Smooth muscle cell (in vitro differentiated cells): ENCODE results near the gene FBXL12. TPM values are rescaled to one million over a fixed set of nuclear protein-coding genes. Genes with fewer than 3 reads are reported as not detected.

ENCODE experiments used
- DNase-seq: peaks from one replicate; lab custom pipeline; 2025; ENCODE audit not compliant: unreplicated experiment; lab: John Stamatoyannopoulos, UW
- H2AFZ ChIP-seq: fragments of 200-600 bp; sonication (generic); 2 replicates; pipeline ENCODE4 v1.6.0; 2016; ENCODE audit warnings: antibody characterized with exemption, low read depth, mild to moderate bottlenecking
- H3F3A ChIP-seq: fragments of 200-600 bp; sonication (generic); 2 replicates; pipeline ENCODE4 v1.6.0; 2017; ENCODE audit warnings: antibody characterized with exemption, low read depth
- H3K27ac ChIP-seq: fragments of 200-600 bp; sonication (generic); 2 replicates; pipeline ENCODE4 v1.5.1; 2016; ENCODE audit warnings: low read depth, mild to moderate bottlenecking
- H3K27me3 ChIP-seq: fragments of 200-600 bp; sonication (generic); 2 replicates; pipeline ENCODE4 v1.6.1; 2016; ENCODE audit warnings: low read depth, mild to moderate bottlenecking
- H3K36me3 ChIP-seq: fragments of 200-600 bp; sonication (generic); 2 replicates; pipeline ENCODE4 v1.5.1; 2016; ENCODE audit warnings: low read depth
- H3K4me1 ChIP-seq: fragments of 200-600 bp; sonication (generic); 2 replicates; pipeline ENCODE4 v1.5.1; 2016; ENCODE audit warnings: low read depth
- H3K4me2 ChIP-seq: fragments of 200-600 bp; sonication (generic); 2 replicates; pipeline ENCODE4 v1.6.0; 2016; ENCODE audit warnings: mild to moderate bottlenecking
- H3K4me3 ChIP-seq: fragments of 200-600 bp; sonication (generic); 2 replicates; pipeline ENCODE4 v1.5.1; 2016; ENCODE audit warnings: mild to moderate bottlenecking
- H3K79me2 ChIP-seq: fragments of 200-600 bp; sonication (generic); 2 replicates; pipeline ENCODE4 v1.6.0; 2016; ENCODE audit warnings: low read depth, mild to moderate bottlenecking
- H3K9ac ChIP-seq: fragments of 200-600 bp; sonication (generic); 2 replicates; pipeline ENCODE4 v1.6.0; 2016; ENCODE audit warnings: low read depth
- H3K9me3 ChIP-seq: fragments of 200-600 bp; sonication (generic); replicated peaks from 2 replicates; pipeline ENCODE4 v1.5.1; 2016; ENCODE audit warnings: low read depth
- H4K20me1 ChIP-seq: fragments of 200-600 bp; sonication (generic); 2 replicates; pipeline ENCODE4 v1.6.0; 2016; ENCODE audit warnings: low read depth
- WGBS: methylation state at CpG from one replicate; pipeline ENCODE4 v1.1.7; 2016; ENCODE audit warnings: low lambda C conversion rate; 5-methylcytosine and 5-hydroxymethylcytosine counted together
- polyA plus RNA-seq: library from polyadenylated mRNA; unstranded; fragments of >200 nt; fragmentation: Nextera tagmentation; extraction: Ambion mirVana; gene quantifications from 2 replicates; pipeline ENCODE4 v1.2.1, GENCODE V29; 2016
- total RNA-seq: library from RNA; depleted of rRNA; stranded (reverse); fragments of >200 nt; gene quantifications from 2 replicates; pipeline ENCODE4 v1.2.3, GENCODE V29; 2014
- TF ChIP-seq, protein P1 (sequence below): fragments of 200-600 bp; sonication (generic); IDR thresholded peaks from 2 replicates; pipeline ENCODE4 v1.5.1; 2017; ENCODE audit warnings: borderline replicate concordance, mild to moderate bottlenecking, antibody characterized with exemption; ENCODE audit not compliant: insufficient read depth, poor library complexity, severe bottlenecking

Gene FBXL12
- total and polyA plus RNA-seq, 2 experiments from 2014 or later, result 38.2 to 62.5 TPM

DNA sequence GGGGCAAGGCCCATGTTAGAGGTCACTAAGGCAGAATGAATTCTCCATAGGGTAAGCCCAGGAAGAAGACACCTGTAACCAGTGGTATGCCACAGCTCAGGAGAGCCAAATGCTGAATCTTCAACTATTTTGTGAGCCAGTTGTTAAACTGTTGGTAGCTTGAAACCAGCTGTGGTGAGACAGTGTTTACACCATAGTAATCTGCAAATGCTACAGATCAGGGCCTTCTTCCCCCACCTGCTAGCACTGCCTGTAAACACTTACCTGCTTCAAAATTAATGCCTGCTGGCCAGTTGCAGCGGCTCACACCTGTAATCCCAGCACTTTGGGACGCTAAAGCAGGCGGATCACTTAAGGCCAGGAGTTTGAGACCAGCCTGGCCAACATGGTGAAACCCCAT lies 12.1 kb downstream of the FBXL12 start:
- no peaks in the 10 kb centered on the region for H3K9me3 ChIP-seq
- no peak overlapping the region for H2AFZ ChIP-seq
- no peaks in the 10 kb centered on the region for H3K27me3 ChIP-seq
- peaks cover 9% of the 10 kb centered on the region for H4K20me1 ChIP-seq
- no peaks in the 10 kb centered on the region for H3K36me3 ChIP-seq
- H3F3A ChIP-seq, result no peaks in the 10 kb centered on the region
- no peak overlapping the region for H3K9ac ChIP-seq
- no peak overlapping the region for H3K4me2 ChIP-seq
- no peaks in the 10 kb centered on the region for H3K4me1 ChIP-seq
- WGBS, result 96% methylated on average over 3 of the region's 3 CpGs
- TF ChIP-seq, protein P1, sequence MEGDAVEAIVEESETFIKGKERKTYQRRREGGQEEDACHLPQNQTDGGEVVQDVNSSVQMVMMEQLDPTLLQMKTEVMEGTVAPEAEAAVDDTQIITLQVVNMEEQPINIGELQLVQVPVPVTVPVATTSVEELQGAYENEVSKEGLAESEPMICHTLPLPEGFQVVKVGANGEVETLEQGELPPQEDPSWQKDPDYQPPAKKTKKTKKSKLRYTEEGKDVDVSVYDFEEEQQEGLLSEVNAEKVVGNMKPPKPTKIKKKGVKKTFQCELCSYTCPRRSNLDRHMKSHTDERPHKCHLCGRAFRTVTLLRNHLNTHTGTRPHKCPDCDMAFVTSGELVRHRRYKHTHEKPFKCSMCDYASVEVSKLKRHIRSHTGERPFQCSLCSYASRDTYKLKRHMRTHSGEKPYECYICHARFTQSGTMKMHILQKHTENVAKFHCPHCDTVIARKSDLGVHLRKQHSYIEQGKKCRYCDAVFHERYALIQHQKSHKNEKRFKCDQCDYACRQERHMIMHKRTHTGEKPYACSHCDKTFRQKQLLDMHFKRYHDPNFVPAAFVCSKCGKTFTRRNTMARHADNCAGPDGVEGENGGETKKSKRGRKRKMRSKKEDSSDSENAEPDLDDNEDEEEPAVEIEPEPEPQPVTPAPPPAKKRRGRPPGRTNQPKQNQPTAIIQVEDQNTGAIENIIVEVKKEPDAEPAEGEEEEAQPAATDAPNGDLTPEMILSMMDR, result no peak
- H3K4me3 ChIP-seq, result no peak overlapping the region
- H3K27ac ChIP-seq, result no peak overlapping the region
- peaks cover 2% of the 10 kb centered on the region for H3K79me2 ChIP-seq
- DNase-seq, result no peak

GRCh38 chr19:9801976-9802375 lies 16.9 kb downstream of the FBXL12 start:
- Histone ChIP-seq H3K27ac (no peak overlapping the region), H3F3A (no peaks in the 10 kb centered on the region), H3K4me2 (no peak overlapping the region), H3K9me3 (no peaks in the 10 kb centered on the region), H3K9ac (no peak overlapping the region), H4K20me1 (no peaks in the 10 kb centered on the region), H2AFZ (no peak overlapping the region), H3K79me2 (no peaks in the 10 kb centered on the region), H3K27me3 (no peaks in the 10 kb centered on the region), H3K4me1 (no peaks in the 10 kb centered on the region), H3K4me3 (no peak overlapping the region), H3K36me3 (no peaks in the 10 kb centered on the region)
- TF ChIP-seq, protein P1, result no peak
- WGBS, result 93% methylated on average over 9 of the region's 10 CpGs
- no peak for DNase-seq

- H3K9ac ChIP-seq, result no peak overlapping the region
- H3F3A ChIP-seq, result no peaks in the 10 kb centered on the region
- no peaks in the 10 kb centered on the region for H3K27me3 ChIP-seq
- TF ChIP-seq, protein P1, result no peak
- no peaks in the 10 kb centered on the region for H3K4me1 ChIP-seq
- no peaks in the 10 kb centered on the region for H3K79me2 ChIP-seq
- DNase-seq, result no peak
- H3K4me3 ChIP-seq, result no peak overlapping the region
- H3K4me2 ChIP-seq, result no peak overlapping the region
- no peaks in the 10 kb centered on the region for H3K36me3 ChIP-seq
- no peaks in the 10 kb centered on the region for H4K20me1 ChIP-seq
- no peak overlapping the region for H3K27ac ChIP-seq
- no peaks in the 10 kb centered on the region for H3K9me3 ChIP-seq
- H2AFZ ChIP-seq, result no peak overlapping the region
These were observed 19.7 kb downstream of the FBXL12 start for GRCh38 chr19:9799162-9799561.

DNA sequence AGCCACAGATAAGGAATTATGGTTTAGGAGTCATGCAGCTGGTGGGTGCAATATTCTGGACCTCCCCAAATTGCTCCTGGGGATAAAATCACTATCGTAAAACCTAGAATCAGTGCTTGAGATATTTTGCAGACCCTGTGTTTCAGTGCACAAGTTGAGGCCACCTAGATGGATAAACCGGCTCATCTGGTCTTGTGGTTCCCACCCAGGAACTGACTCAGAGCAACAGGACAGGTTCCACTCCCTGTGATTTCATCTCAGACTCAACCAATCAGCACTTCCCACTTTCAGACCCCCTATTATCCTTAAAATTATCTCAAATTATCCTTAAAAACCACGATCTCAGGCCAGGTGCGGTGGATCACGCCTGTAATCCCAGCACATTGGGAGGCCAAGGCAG lies 21.0 kb downstream of the FBXL12 start:
- Histone ChIP-seq H3K4me1 (no peaks in the 10 kb centered on the region), H3K9ac (no peak overlapping the region), H3K27me3 (no peaks in the 10 kb centered on the region), H4K20me1 (no peaks in the 10 kb centered on the region), H3K27ac (peak overlapping the region; percentile 36), H3K79me2 (no peaks in the 10 kb centered on the region), H3K9me3 (no peaks in the 10 kb centered on the region), H3K36me3 (no peaks in the 10 kb centered on the region), H2AFZ (no peak overlapping the region), H3K4me2 (no peak overlapping the region), H3F3A (no peaks in the 10 kb centered on the region), H3K4me3 (no peak overlapping the region)
- TF ChIP-seq, protein P1, result no peak
- DNase-seq, result no peak
- 79% methylated on average over 5 of the region's 5 CpGs for WGBS
